ENCODE data around the gene C1QTNF3.
"Not testable (repeated sequence)": the region's sequence is repeated elsewhere in the genome, so short reads cannot be mapped to it uniquely, and the experiment has no call there.

Gene C1QTNF3

DNA sequence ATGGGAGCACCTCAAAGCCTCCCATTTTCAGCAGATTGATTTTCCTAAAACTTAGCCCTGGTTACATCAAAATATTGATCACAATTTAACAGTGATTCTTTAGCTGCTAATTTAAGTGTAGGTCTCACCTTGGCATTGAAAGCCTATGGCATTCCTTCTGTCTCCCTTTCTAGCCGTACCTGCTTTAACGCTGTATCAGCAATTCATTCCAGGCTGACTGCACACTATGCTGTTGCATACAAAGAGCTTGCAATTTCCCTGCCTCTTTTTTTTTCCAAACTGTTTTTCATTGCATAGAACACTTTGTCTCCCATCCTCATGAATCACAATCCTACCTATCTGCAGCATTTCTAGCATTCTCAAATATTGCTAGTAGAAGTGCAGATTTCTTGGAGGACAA, 26.3 kb downstream of the C1QTNF3 start:
- TF ChIP-seq, protein P1, sequence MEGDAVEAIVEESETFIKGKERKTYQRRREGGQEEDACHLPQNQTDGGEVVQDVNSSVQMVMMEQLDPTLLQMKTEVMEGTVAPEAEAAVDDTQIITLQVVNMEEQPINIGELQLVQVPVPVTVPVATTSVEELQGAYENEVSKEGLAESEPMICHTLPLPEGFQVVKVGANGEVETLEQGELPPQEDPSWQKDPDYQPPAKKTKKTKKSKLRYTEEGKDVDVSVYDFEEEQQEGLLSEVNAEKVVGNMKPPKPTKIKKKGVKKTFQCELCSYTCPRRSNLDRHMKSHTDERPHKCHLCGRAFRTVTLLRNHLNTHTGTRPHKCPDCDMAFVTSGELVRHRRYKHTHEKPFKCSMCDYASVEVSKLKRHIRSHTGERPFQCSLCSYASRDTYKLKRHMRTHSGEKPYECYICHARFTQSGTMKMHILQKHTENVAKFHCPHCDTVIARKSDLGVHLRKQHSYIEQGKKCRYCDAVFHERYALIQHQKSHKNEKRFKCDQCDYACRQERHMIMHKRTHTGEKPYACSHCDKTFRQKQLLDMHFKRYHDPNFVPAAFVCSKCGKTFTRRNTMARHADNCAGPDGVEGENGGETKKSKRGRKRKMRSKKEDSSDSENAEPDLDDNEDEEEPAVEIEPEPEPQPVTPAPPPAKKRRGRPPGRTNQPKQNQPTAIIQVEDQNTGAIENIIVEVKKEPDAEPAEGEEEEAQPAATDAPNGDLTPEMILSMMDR (IDR thresholded peaks at IDR 0.05; ENCODE audit: insufficient read depth, low read depth, low read length, missing control alignments), result no peak
- no peak overlapping the region for H3K4me3 ChIP-seq (ENCODE audit: low read depth, low read length)
- DNase-seq (ENCODE audit: low read depth), result no peak

GRCh38 chr5:34016222-34016621, 26.8 kb downstream of the C1QTNF3 start:
- DNase-seq (ENCODE audit: low read depth), result no peak

DNA sequence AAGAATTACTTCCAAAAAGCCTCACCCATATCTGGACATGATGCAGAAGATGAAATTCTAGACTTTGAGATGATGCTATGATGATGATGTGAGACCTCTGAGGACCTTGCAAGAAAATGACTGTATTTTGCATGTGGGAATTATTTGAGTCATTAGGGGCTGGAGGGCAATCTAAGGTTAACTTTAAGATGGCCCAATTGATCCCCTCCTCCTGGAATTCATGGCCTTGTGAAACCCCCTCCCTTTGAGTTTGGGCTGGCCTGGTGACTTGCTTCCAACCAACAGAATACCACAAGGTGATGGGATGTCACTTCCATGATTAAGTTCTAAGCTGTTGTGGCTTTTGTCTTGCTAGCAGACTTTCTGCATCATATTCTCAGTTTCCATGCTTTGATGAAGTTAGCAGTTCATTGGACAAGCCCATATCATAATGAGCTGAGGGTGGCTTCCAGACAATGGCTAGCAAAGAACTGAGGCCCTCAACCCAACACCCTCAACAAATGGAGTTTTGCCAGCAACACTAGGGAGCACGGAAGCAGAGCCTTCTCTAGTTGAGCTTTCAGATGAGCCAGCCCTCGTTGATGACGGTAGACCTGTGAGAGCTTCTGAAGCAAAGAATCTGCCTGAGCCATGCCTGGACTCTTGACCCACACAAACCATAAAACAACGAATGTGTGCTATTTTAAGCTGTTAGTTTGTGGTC, 27.7 kb downstream of the C1QTNF3 start:
- DNase-seq (ENCODE audit: low read depth), result peak; percentile 6
- TF ChIP-seq, protein P1 (IDR thresholded peaks at IDR 0.05; ENCODE audit: insufficient read depth, low read depth, low read length, missing control alignments), result no peak
- H3K4me3 ChIP-seq (ENCODE audit: low read depth, low read length), result no peak overlapping the region

More at GRCh38 chr5:34016222-34016621, 26.8 kb downstream of the C1QTNF3 start:
- no peak overlapping the region for H3K4me3 ChIP-seq (ENCODE audit: low read depth, low read length)
- TF ChIP-seq, protein P1 (IDR thresholded peaks at IDR 0.05; ENCODE audit: insufficient read depth, low read depth, low read length, missing control alignments), result no peak

GRCh38 chr5:34014626-34015025, 28.4 kb downstream of the C1QTNF3 start:
- TF ChIP-seq, protein P1 (IDR thresholded peaks at IDR 0.05; ENCODE audit: insufficient read depth, low read depth, low read length, missing control alignments), result no peak
- no peak overlapping the region for H3K4me3 ChIP-seq (ENCODE audit: low read depth, low read length)
- DNase-seq (ENCODE audit: low read depth), result no peak

GRCh38 chr5:34013547-34013946, 29.5 kb downstream of the C1QTNF3 start:
- TF ChIP-seq, protein P1 (IDR thresholded peaks at IDR 0.05; ENCODE audit: insufficient read depth, low read depth, low read length, missing control alignments), result no peak
- no peak overlapping the region for H3K4me3 ChIP-seq (ENCODE audit: low read depth, low read length)
- DNase-seq (ENCODE audit: low read depth), result no peak

- no peak for DNase-seq (ENCODE audit: low read depth)
- no peak overlapping the region for H3K4me3 ChIP-seq (ENCODE audit: low read depth, low read length)
- TF ChIP-seq, protein P1 (IDR thresholded peaks at IDR 0.05; ENCODE audit: insufficient read depth, low read depth, low read length, missing control alignments), result no peak
Measured at GRCh38 chr5:34012791-34013190, 30.2 kb downstream of the C1QTNF3 start.

DNA sequence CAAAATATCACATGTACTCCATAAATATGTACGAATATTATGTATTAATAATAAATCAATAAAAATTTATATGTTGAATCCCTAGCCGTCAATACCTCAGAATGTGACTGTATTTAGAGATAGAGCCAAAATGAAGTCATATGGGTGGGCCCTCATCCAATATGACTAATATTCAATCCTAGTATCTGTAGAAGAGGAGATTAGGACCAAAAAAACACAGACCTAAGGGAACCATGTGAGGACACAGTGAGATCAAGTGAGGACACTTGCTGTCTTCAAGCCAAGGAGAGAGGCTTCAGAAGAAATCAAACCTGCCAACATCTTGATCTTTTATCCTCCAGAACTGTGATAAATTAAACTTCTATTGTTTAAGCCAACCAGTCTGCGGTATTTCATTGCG, 31.5 kb downstream of the C1QTNF3 start:
- TF ChIP-seq, protein P1 (IDR thresholded peaks at IDR 0.05; ENCODE audit: insufficient read depth, low read depth, low read length, missing control alignments), result no peak
- no peak overlapping the region for H3K4me3 ChIP-seq (ENCODE audit: low read depth, low read length)
- no peak for DNase-seq (ENCODE audit: low read depth)

DNA sequence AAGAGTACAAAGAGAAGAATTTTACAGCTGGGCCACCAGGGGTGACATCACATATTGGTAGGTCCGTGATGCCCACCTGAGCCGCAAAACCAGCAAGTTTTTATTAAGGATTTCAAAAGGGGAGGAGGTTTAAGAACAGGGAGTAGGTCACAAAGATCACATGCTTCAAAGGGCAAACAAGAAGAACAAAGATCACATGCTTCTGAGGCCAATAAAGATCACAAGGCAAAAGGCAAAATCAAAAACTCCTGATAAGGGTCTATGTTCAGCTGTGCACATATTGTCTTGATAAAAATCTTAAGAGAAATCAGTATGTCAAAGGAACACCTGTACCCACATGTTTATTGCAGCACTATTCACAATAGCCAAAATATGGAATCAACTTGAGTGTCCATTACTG, 32.9 kb downstream of the C1QTNF3 start:
- DNase-seq (ENCODE audit: low read depth); H3K4me3 ChIP-seq (ENCODE audit: low read depth, low read length): not testable (repeated sequence)
